Measurements from ENCODE around the gene PLA2G2D. TPM values are rescaled to one million over a fixed set of nuclear protein-coding genes. Genes with fewer than 3 reads are reported as not detected.

PLA2G2D gene
- total and polyA plus RNA-seq, 9 of the 15 experiments (the other 6 are each of a cell fraction or from before 2014, with no cell fraction given), result not detected

- no peaks in the 10 kb centered on the region for H3K9me3 ChIP-seq (replicated peaks; ENCODE audit: control insufficient read depth, insufficient read depth, low read depth, low read length)
- peaks cover 5 to 50% of the 10 kb centered on the region in 2 experiments; a peak in 2 of 5 replicates for H3K27me3 ChIP-seq (ENCODE audit: control insufficient read depth in 2 of 2, insufficient read depth in 2 of 2, low read length in 2 of 2)
- no peaks in the 10 kb centered on the region for H3K36me3 ChIP-seq (ENCODE audit: control insufficient read depth, insufficient read depth, low read length)
- no peak overlapping the region for H3K9ac ChIP-seq (ENCODE audit: insufficient read depth in 1 of 2, low read depth in 2 of 2, low read length in 2 of 2)
- no peak overlapping the region for H3K27ac ChIP-seq (ENCODE audit: extremely low read depth, low read depth, low read length)
- ATAC-seq, result no peak
- no peaks in the 10 kb centered on the region for H3K79me2 ChIP-seq (ENCODE audit: control insufficient read depth, insufficient read depth, low read length)
- WGBS (ENCODE audit: insufficient coverage, low coverage, missing lambda C conversion rate), result 2% methylated on average over 4 of the region's 4 CpGs
- DNase-seq (ENCODE audit: extremely low read depth in 1 of 4, low spot score in 3 of 4), result no peak
- no peak for FAIRE-seq
- no peaks in the 10 kb centered on the region for H4K20me1 ChIP-seq (replicated peaks; ENCODE audit: control insufficient read depth, insufficient read depth, low read length)
- BruUV-seq (replicated peaks), result no TSS peak
- no peak overlapping the region for H2AFZ ChIP-seq (ENCODE audit: low read depth, low read length)
- no peak overlapping the region for H3K4me3 ChIP-seq
- ChIA-PET CTCF (ENCODE audit: low intra/inter-chr PET ratio) (no interaction called here), POLR2A (no interaction called here)
- H3K4me1 ChIP-seq (replicated peaks in 1 of 2; ENCODE audit: control insufficient read depth in 2 of 2, insufficient read depth in 2 of 2, low read length in 2 of 2), result no peaks in the 10 kb centered on the region
- intact Hi-C loops (cut with micrococcal nuclease) (no loop called here), in situ Hi-C loops (cut with MboI) (no loop called here)
- H3K9me1 ChIP-seq (ENCODE audit: control insufficient read depth, insufficient read depth, low read length), result no peaks in the 10 kb centered on the region
- no peak overlapping the region for H3K4me2 ChIP-seq (ENCODE audit: insufficient read depth, low read length)
- no peak for TF ChIP-seq TCF3 (CRISPR knock-in tag; IDR thresholded peaks at IDR 0.05)
- TF ChIP-seq ZNF324 (CRISPR knock-in tag; IDR thresholded peaks at IDR 0.05), result no peak
- TF ChIP-seq RNF2 (IDR thresholded peaks at IDR 0.05), result no peak
- no peak for TF ChIP-seq MXD1 (CRISPR knock-in tag; IDR thresholded peaks at IDR 0.05; ENCODE audit: borderline replicate concordance, poor library complexity, severe bottlenecking)
- TF ChIP-seq MAZ (CRISPR knock-in tag; conservative IDR thresholded peaks at IDR 0.05 in 1 of 2, IDR thresholded peaks at IDR 0.05 in 1 of 2), result no peak
- no peak for TF ChIP-seq RAD21 (CRISPR knock-in tag; conservative IDR thresholded peaks at IDR 0.05 in 1 of 2, IDR thresholded peaks at IDR 0.05 in 1 of 2)
- no peak for TF ChIP-seq TGIF2 (CRISPR knock-in tag; IDR thresholded peaks at IDR 0.05)
- TF ChIP-seq, protein P1, sequence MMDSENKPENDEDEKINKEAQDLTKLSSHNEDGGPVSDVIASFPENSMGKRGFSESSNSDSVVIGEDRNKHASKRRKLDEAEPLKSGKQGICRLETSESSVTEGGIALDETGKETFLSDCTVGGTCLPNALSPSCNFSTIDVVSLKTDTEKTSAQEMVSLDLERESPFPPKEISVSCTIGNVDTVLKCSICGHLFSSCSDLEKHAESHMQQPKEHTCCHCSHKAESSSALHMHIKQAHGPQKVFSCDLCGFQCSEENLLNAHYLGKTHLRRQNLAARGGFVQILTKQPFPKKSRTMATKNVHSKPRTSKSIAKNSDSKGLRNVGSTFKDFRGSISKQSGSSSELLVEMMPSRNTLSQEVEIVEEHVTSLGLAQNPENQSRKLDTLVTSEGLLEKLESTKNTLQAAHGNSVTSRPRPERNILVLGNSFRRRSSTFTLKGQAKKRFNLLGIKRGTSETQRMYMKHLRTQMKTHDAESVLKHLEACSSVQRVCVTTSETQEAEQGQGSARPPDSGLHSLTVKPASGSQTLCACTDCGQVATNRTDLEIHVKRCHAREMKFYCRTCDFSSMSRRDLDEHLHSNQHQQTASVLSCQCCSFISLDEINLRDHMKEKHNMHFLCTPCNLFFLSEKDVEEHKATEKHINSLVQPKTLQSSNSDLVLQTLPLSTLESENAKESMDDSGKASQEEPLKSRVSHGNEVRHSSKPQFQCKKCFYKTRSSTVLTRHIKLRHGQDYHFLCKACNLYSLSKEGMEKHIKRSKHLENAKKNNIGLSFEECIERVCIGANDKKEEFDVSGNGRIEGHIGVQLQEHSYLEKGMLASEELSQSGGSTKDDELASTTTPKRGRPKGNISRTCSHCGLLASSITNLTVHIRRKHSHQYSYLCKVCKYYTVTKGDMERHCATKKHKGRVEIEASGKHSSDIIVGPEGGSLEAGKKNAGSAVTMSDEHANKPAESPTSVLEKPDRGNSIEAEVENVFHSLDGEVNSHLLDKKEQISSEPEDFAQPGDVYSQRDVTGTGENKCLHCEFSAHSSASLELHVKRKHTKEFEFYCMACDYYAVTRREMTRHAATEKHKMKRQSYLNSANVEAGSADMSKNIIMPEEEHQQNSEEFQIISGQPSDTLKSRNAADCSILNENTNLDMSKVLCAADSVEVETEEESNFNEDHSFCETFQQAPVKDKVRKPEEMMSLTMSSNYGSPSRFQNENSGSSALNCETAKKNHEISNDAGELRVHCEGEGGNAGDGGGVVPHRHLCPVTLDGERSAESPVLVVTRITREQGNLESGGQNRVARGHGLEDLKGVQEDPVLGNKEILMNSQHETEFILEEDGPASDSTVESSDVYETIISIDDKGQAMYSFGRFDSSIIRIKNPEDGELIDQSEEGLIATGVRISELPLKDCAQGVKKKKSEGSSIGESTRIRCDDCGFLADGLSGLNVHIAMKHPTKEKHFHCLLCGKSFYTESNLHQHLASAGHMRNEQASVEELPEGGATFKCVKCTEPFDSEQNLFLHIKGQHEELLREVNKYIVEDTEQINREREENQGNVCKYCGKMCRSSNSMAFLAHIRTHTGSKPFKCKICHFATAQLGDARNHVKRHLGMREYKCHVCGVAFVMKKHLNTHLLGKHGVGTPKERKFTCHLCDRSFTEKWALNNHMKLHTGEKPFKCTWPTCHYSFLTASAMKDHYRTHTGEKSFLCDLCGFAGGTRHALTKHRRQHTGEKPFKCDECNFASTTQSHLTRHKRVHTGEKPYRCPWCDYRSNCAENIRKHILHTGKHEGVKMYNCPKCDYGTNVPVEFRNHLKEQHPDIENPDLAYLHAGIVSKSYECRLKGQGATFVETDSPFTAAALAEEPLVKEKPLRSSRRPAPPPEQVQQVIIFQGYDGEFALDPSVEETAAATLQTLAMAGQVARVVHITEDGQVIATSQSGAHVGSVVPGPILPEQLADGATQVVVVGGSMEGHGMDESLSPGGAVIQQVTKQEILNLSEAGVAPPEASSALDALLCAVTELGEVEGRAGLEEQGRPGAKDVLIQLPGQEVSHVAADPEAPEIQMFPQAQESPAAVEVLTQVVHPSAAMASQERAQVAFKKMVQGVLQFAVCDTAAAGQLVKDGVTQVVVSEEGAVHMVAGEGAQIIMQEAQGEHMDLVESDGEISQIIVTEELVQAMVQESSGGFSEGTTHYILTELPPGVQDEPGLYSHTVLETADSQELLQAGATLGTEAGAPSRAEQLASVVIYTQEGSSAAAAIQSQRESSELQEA (IDR thresholded peaks at IDR 0.05; ENCODE audit: low read depth), result no peak
- TF ChIP-seq, protein P2, sequence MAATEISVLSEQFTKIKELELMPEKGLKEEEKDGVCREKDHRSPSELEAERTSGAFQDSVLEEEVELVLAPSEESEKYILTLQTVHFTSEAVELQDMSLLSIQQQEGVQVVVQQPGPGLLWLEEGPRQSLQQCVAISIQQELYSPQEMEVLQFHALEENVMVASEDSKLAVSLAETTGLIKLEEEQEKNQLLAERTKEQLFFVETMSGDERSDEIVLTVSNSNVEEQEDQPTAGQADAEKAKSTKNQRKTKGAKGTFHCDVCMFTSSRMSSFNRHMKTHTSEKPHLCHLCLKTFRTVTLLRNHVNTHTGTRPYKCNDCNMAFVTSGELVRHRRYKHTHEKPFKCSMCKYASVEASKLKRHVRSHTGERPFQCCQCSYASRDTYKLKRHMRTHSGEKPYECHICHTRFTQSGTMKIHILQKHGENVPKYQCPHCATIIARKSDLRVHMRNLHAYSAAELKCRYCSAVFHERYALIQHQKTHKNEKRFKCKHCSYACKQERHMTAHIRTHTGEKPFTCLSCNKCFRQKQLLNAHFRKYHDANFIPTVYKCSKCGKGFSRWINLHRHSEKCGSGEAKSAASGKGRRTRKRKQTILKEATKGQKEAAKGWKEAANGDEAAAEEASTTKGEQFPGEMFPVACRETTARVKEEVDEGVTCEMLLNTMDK (IDR thresholded peaks at IDR 0.05; ENCODE audit: borderline replicate concordance, insufficient read depth, low read depth, low read length, poor library complexity, severe bottlenecking), result no peak
- TF ChIP-seq SMAD1 (IDR thresholded peaks at IDR 0.05; ENCODE audit: low read depth, low read length, partially characterized antibody), result no peak
- TF ChIP-seq MCM2 (IDR thresholded peaks at IDR 0.05; ENCODE audit: low read depth), result no peak
- no peak for TF ChIP-seq ZNF57 (CRISPR knock-in tag; IDR thresholded peaks at IDR 0.05)
Observed at GRCh38 chr1:20137055-20137454, 17.7 kb upstream of the PLA2G2D start.
